ENCODE data around the gene PRKG1.

PRKG1 gene

DNA sequence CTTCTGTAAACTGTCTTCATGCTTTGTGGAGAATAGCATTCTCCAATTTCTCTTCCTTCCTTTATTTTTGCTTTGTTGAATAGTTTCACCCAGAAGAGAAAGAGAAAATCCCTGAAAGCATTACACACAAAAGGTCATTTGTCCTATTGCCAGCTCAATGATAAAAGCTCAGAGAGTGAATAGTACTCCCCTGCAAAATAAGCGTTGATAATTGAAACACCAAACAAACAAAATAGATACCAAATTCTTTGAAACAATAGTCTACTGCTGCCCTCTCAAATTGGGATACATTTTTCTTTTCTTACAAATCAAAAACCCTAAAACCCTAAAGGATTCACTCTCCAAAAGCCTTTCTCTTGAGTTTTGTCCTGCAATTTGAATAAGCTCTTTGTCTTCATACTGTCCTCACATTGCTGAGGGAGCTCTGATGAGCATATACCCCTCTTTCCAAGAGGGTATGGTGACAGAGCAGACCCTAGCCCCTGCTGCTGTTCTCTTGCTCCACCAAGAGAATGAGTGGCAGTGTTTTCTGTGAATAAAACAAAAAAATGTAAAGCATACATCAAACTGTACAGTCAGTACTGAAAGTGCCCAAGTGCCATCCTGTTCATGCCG lies 490.7 kb downstream of the PRKG1 start:
- TF ChIP-seq EZH2phosphoT487 (IDR thresholded peaks at IDR 0.05; ENCODE audit: borderline replicate concordance, low read length) = no peak
- TF ChIP-seq, protein P1, sequence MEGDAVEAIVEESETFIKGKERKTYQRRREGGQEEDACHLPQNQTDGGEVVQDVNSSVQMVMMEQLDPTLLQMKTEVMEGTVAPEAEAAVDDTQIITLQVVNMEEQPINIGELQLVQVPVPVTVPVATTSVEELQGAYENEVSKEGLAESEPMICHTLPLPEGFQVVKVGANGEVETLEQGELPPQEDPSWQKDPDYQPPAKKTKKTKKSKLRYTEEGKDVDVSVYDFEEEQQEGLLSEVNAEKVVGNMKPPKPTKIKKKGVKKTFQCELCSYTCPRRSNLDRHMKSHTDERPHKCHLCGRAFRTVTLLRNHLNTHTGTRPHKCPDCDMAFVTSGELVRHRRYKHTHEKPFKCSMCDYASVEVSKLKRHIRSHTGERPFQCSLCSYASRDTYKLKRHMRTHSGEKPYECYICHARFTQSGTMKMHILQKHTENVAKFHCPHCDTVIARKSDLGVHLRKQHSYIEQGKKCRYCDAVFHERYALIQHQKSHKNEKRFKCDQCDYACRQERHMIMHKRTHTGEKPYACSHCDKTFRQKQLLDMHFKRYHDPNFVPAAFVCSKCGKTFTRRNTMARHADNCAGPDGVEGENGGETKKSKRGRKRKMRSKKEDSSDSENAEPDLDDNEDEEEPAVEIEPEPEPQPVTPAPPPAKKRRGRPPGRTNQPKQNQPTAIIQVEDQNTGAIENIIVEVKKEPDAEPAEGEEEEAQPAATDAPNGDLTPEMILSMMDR (IDR thresholded peaks at IDR 0.05; ENCODE audit: low read depth, low read length, poor library complexity, severe bottlenecking) = no peak

DNA sequence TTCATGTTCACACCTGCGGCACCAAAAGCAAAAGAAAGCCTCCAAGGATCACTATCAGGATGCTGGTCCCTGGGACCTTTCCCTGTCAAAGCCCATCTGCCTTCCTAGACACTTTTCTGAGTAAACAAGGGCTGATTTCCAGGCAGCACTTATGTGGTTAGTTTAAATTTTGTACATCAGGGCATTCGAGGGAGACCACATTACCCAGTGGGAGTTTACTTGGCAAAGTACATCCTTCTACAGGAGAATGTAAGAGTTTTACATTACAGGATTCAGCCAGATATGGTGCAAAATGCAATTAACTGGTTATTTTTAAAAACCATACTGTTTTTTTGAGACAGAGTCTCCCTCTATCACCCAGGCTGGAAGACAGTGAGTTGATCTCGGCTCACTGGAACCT lies 493.0 kb downstream of the PRKG1 start:
- no peaks in the 10 kb centered on the region for H3K79me2 ChIP-seq (ENCODE audit: control insufficient read depth, low read length)
- no peaks in the 10 kb centered on the region for H3K27me3 ChIP-seq (ENCODE audit: control insufficient read depth, low read length)
- H3K9me3 ChIP-seq (ENCODE audit: control insufficient read depth, insufficient read depth, low read length) = no peaks in the 10 kb centered on the region
- no peaks in the 10 kb centered on the region for H4K20me1 ChIP-seq (ENCODE audit: control insufficient read depth, insufficient read depth, low read depth, low read length)
- H3K27ac ChIP-seq (ENCODE audit: low read depth, low read length) = no peak overlapping the region
- TF ChIP-seq, protein P1 (IDR thresholded peaks at IDR 0.05; ENCODE audit: low read depth, low read length, poor library complexity, severe bottlenecking) = no peak
- TF ChIP-seq EZH2phosphoT487 (IDR thresholded peaks at IDR 0.05; ENCODE audit: borderline replicate concordance, low read length) = no peak
- no peaks in the 10 kb centered on the region for H3K36me3 ChIP-seq (ENCODE audit: control insufficient read depth, low read length)
- H3K4me3 ChIP-seq (ENCODE audit: low read length) = no peak overlapping the region
- no peaks in the 10 kb centered on the region for H3K9me2 ChIP-seq (replicated peaks; ENCODE audit: control insufficient read depth, low read length)
- no peaks in the 10 kb centered on the region for H3K4me1 ChIP-seq (ENCODE audit: control insufficient read depth, low read length)
- H3K4me2 ChIP-seq (ENCODE audit: low read length) = no peak overlapping the region
- H3F3A ChIP-seq (ENCODE audit: control insufficient read depth, insufficient read depth) = no peaks in the 10 kb centered on the region

More for the DNA sequence above, 490.7 kb downstream of the PRKG1 start:
- no peaks in the 10 kb centered on the region for H3K79me2 ChIP-seq (ENCODE audit: control insufficient read depth, low read length)
- no peak overlapping the region for H3K4me3 ChIP-seq (ENCODE audit: low read length)
- H3K27me3 ChIP-seq (ENCODE audit: control insufficient read depth, low read length) = no peaks in the 10 kb centered on the region
- no peaks in the 10 kb centered on the region for H4K20me1 ChIP-seq (ENCODE audit: control insufficient read depth, insufficient read depth, low read depth, low read length)
- H3F3A ChIP-seq (ENCODE audit: control insufficient read depth, insufficient read depth) = no peaks in the 10 kb centered on the region
- no peak overlapping the region for H3K4me2 ChIP-seq (ENCODE audit: low read length)
- H3K36me3 ChIP-seq (ENCODE audit: control insufficient read depth, low read length) = no peaks in the 10 kb centered on the region
- no peaks in the 10 kb centered on the region for H3K9me2 ChIP-seq (replicated peaks; ENCODE audit: control insufficient read depth, low read length)
- H3K4me1 ChIP-seq (ENCODE audit: control insufficient read depth, low read length) = no peaks in the 10 kb centered on the region
- H3K27ac ChIP-seq (ENCODE audit: low read depth, low read length) = no peak overlapping the region
- no peaks in the 10 kb centered on the region for H3K9me3 ChIP-seq (ENCODE audit: control insufficient read depth, insufficient read depth, low read length)

DNA sequence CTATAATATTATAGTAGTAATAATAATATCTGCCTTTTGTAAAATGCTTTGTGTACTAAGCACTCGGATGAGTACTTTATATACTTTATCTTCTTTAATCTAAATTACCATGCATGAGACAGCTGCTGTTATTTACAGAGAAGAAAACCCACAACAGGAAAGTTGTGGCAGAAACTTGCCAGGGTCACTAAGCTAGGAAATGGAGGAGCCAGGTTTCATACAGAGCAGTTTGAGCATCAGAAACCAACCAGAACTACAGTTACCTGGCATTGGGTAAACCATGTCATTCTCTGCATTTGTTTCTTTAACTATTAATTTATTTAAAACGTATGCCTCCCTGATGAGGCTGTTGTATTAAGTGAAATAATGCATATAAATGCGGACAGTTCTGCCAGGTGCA lies 495.2 kb downstream of the PRKG1 start:
- H3K27ac ChIP-seq (ENCODE audit: low read depth, low read length) = no peak overlapping the region
- no peak overlapping the region for H3K4me2 ChIP-seq (ENCODE audit: low read length)
- H3K9me2 ChIP-seq (replicated peaks; ENCODE audit: control insufficient read depth, low read length) = no peaks in the 10 kb centered on the region
- no peaks in the 10 kb centered on the region for H3K4me1 ChIP-seq (ENCODE audit: control insufficient read depth, low read length)
- H3K4me3 ChIP-seq (ENCODE audit: low read length) = no peak overlapping the region
- no peaks in the 10 kb centered on the region for H3K9me3 ChIP-seq (ENCODE audit: control insufficient read depth, insufficient read depth, low read length)
- H3K79me2 ChIP-seq (ENCODE audit: control insufficient read depth, low read length) = no peaks in the 10 kb centered on the region
- H4K20me1 ChIP-seq (ENCODE audit: control insufficient read depth, insufficient read depth, low read depth, low read length) = no peaks in the 10 kb centered on the region
- no peak for TF ChIP-seq EZH2phosphoT487 (IDR thresholded peaks at IDR 0.05; ENCODE audit: borderline replicate concordance, low read length)
- TF ChIP-seq, protein P1 (IDR thresholded peaks at IDR 0.05; ENCODE audit: low read depth, low read length, poor library complexity, severe bottlenecking) = no peak
- no peaks in the 10 kb centered on the region for H3K36me3 ChIP-seq (ENCODE audit: control insufficient read depth, low read length)
- H3F3A ChIP-seq (ENCODE audit: control insufficient read depth, insufficient read depth) = no peaks in the 10 kb centered on the region
- H3K27me3 ChIP-seq (ENCODE audit: control insufficient read depth, low read length) = no peaks in the 10 kb centered on the region
